Myocyte (in vitro differentiated cells): ENCODE results near the gene TNNT2. TPM values are rescaled to one million over a fixed set of nuclear protein-coding genes. Genes with fewer than 3 reads are reported as not detected.

Experiments
- DNase-seq: peaks from one replicate; pipeline ENCODE4 v3.0.0-alpha.2; 2012; ENCODE audit warnings: low read depth
- total RNA-seq: library from RNA; depleted of rRNA; stranded (reverse); fragments of >200 nt; gene quantifications from 2 replicates; pipeline ENCODE4 v1.2.3, GENCODE V29; 2014

TNNT2 gene
- total RNA-seq, 1 donor from 2014 or later, result 3,022 TPM

DNA sequence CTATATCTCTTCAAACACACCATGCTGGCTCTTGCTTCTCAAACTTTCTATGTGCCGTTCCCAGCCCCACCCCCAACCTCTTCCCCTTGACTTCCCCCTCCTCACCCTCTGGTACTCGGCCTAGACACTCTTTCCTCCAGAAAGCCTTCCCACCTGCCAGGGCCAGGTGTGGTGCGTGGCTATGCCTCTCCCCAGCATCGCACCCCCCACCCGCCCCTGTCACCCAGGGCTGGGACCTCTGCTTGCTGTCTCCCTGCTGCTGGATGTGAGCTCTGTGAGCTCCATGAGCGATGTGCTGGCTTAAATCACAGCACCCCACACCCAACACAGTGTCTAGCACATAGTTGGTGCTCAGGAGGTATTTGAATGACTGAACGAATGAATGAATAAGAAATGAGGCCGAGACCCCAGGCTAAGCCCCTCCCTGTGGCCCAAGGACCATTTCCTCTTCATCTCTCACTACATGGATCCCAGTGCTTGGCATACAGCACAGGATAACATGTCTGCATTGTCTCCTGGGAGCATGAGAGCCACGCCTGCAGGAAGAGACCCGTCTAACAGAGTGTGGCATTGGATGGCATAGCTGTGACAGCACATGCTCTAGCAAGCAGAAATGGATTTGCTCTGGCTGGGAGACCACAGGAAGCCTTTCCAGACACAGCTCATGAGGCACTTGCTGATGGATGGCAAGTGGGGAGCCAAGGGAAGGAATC is 19.7 kb downstream of the TNNT2 start:
- DNase-seq, result peak; percentile 69

DNA sequence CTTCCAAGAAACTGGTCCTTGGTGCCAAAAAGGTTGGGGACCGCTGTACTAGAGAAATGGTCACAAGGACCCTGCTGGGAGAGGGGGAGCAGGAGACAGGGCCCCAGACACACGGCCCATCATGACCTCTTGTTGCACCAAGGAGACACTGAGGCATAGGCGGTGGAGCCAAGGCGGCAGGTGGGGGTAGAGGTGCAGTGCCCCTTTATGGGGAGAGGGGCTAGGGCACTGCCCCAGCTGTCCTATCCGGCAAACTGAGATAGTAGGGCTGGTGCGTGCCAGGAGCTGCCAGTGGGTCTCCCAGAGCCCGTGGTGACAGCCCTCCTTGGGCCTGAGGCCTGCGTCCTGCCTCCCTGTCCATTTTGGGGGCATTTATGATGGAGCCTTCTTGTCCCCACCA is 20.3 kb downstream of the TNNT2 start:
- DNase-seq, result no peak

DNA sequence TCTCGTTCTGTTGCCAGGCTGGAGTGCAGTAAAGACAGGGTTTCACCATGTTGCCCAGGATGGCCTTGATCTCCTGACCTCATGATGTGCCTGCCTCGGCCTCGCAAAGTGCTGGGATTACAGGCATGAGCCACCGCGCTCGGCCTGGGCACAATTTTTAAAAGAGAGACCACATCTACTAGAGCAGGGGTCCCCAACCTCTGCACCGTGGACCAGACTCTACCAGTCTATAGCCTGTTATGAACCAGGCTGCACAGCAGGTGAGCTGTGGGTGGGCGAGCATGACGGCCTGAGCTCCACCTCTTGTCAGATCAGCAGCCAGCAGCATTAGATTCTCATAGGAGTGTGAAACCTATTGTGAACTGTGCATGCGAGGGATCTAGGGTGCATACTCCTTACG is 20.8 kb downstream of the TNNT2 start:
- peak; percentile 69 for DNase-seq

DNA sequence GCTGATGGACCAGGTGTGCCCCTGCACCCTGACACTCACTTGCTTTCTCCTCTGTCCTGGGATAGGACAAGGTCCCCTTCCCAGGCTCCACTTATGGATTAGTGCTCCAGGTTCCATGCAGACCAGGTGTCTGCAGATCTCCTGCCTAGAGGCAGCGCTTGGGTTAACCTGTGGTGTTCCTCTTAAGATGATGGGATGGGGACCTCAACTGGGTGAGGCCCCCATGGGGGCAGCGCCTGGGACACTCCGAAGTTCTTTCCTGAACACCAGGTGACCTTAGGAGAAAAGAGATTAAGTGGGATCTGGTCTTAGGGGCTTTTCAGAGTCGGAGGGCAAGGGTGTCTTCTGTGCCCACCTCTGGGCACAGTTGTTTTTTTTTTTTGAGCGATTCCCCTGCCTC is 21.2 kb downstream of the TNNT2 start:
- DNase-seq, result peak; percentile 47

DNA sequence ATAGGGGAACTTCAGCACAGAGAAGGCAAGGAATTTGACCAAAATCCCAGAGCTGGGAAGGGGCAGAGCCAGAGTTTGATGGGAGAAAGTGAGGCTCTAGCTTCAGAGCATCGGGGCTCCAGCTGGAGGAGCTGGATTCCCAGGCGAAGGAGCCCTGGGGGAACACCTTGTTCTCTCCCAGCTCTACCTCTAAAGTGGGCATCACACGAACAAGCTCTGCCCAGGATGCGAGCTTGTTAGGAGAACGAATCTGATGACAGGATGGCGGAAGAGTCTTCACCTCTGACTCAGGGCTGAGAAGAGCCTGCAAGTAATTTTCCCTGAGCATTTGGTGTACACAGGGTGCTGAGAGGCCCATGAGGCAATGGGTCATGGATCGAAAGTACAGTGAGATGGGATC is 22.0 kb downstream of the TNNT2 start:
- peak; percentile 23 for DNase-seq

DNA sequence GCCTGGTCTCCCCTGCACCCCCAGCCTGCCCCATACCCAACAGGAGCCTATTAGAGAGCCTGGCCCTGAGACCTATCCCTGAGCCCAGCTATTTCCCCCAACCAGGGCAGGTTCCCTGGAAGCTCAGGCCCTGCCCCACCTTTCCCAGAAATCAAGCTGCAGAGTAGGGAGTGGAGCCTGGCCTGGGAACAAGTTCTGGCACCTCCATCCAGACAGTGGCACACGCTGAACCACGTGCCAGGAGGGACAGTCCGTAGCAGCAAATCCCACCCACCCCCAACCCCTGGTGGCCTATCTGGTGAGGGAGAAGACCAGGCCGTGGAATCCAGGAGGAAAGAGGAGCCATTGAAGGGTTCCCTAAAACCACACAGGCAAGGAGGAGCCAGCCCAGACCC is 22.6 kb downstream of the TNNT2 start:
- DNase-seq, result peak; percentile 34

DNA sequence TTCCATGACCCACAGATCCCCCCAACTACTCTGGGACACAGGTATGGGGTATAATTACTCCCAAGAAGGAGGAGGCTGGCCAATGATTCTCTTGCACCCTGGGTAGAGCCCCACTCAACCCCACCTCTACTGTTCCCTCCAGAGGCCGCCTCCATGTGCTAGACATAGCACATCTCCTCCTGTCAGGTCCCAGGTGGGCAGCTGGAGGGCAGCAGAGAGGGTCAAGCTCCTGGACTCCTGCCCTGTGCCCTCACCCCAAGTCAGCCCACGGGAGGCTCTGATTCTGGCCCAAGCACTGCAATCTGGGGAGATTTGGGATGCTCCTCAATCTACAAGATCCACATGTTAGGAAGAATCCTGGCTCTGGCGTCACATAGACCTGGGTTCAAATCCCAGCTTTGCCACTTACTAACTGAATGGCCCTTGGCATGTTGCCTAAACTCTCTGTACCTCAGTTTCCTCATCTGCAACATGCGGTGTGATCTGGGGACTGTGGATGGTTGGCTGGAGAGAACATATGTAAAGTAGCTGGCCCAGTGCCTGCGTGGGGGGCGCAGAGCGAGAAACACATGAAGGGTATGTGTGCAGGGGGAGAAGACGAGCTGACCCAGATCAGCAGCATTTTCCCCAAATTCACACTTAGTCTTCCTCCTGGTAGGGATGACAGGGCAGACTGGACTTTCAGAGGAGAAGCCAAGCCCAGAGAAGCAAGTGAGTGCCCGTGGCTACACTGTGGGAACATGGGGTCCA is 23.2 kb downstream of the TNNT2 start:
- peak; percentile 8 for DNase-seq

DNA sequence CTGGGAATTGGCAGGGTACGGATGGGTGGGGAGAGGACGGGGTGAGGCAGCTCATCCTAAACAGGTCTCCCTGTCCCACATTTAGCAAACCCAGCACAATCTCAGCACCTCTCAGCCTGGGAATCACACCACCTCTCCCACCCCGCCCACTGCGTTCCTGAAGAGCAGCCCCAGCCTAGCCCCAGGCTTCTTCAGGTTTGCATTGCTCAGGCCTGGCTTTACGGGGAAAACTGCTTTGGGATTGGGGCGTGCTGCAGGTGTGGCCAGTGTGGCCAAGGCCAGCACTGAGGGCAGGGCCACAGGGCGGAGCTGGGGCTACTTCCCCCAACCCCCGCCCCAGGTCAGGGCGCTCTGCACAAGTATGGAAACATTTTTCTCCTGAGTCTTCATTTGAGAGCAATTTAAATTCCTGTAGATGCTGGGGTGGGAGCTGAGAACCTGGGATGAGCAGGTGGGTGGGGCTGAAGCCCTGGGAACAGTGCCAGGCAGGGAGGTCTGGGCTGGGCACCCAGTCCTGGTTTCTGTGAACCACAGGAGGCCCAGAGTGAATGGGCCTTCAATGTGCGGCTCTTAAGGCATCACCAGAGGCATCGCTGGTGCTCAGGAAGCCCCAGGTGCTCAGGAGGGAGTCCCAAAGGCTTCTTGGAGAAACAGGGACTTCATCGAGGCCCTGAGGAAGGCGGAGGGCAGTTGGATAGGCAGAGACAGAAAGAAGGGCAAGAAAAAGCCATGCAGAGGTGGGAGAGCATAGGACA is 24.1 kb downstream of the TNNT2 start:
- DNase-seq, result no peak

DNA sequence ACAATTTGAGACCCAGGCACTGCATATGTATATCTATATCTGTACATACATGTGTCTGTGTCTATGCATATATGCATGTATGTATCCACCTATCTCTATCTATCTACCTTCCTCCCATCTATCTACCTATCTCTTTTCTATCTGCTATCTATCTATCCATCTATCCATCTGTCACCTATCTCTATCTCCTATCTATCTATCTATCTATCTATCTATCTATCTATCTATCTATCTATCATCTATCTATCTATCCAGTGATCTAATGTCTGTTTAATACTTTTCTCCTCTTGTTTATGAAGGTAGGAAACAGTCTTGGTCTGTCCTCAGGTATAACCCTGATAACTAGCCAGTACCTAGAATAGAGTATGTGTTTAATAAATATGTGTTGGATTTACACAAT is 25.9 kb downstream of the TNNT2 start:
- DNase-seq, result no peak

DNA sequence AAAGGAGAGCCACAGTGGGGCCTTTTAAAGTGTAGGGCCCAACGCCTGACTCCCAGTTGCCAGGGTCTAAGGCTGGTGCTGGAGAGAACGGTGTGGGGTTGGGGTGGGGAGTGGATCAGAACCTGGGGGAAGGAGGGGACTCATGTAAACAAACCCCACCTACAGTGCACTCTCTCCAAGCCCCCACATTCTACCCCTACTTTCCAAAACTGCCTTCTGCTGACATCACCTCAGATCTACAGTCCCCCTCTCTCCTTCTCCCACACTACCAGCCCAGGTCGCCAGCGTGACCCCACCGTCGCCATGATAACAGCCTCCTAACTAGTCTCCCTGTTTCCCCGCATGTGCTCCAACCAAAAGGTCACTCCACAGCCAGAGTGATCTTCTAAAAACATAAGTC is 26.6 kb downstream of the TNNT2 start:
- DNase-seq, result no peak

DNA sequence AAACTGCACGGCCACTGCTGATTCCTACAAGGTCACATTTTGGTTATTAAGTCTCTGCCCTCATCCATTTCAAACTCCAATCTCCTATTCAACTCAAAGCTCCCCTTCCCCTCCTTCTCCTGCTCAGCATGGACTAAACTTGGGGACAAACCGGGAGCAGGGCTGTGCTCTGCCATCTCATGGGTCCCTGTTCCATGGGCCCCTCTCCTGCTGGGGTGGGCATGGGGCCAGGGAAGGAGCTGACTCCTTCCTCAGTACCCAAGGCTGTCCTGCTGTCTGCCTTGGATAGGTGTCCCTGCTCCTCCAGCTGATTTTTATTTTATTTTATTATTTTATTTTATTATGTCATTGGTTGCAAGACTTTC is 27.1 kb downstream of the TNNT2 start:
- no peak for DNase-seq

DNA sequence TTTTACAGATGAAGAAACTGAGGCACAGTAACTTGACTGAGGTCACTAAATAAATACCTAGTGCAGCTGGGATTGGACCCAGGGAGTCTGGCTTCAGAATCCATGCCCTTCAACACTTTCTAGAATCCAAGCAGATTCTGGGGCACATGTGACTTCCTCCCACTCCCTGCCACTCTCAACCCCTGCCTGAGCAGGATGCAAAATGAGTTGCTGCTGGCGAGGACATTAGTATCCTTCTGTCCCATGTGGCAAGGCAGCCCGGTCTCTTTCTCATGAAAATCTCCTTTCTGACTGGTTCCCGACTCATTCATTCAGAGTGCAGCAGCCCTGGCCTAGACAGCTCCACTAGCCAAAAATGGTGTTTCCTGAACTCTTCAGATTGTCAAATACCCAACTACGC is 28.4 kb downstream of the TNNT2 start:
- no peak for DNase-seq

DNA sequence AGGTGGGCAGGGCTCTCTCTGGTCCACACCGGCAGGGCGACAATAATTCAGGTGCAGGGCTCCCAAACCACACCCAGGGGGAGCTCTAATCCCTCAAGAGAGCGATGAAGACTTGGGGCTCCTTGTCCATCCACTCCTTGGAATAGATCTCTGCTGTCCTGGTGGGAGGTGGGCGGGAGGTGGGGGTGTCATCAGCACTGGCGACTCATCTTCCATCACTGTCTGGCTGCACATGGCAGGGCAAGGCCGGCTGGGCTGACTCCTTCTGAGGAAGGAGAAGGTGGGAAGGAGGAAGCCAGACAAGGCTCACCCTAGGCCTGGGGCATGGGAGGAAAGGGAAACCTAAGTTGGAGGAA is 29.3 kb downstream of the TNNT2 start:
- peak; percentile 84 for DNase-seq

DNA sequence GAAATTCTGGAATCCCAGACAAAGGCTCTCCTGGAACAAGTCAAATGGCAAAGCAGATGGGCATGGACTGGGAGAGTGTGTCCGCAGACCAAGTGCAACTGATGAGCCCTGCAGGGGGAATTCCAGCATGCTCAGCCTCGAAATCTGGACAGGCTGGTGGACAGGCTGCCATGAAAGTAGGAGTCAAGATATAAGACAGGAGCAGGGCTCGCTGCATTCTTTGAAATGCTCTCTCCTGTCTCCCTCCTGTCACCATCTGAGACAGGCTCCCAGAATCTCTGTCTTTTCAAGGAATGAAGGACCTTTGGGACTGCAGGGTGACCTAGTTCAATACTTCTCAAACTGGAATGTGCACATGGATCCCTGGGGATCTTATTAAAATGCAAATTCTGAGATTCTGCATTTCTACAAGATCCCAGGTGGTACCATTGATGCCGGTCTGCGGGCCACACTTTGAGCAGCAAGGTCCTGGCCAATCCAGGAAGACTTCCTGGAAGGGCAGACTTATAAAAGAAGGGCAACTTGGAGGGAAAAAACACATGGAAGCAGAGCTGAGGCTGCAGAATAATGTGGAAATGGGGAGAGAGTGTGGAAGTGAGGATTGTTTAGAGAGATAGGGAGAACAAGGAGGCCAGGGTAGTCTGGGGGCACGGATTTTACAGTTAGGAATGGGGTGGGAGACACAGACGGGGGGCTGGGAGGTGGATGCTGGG is 29.8 kb downstream of the TNNT2 start:
- no peak for DNase-seq

DNA sequence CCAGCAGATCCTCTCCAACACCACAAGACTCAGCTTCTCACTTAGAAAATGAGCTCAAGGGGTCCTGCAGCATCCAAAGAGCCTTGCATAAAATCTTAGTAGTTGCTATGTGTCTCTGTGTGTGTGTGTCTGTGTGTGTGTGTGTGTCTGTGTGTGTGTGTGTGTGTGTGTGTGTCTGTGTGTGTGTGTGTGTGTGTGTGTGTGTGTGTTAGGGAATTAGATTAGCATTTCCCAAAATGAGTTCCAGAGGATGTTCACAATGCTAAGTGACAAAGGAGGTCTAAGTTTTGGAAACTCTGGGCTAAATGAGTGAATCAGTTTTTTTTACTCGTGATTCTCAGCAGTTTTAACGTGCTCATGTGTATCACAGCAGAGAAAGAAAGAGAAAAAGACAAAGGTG is 30.5 kb downstream of the TNNT2 start:
- DNase-seq, result no peak

DNA sequence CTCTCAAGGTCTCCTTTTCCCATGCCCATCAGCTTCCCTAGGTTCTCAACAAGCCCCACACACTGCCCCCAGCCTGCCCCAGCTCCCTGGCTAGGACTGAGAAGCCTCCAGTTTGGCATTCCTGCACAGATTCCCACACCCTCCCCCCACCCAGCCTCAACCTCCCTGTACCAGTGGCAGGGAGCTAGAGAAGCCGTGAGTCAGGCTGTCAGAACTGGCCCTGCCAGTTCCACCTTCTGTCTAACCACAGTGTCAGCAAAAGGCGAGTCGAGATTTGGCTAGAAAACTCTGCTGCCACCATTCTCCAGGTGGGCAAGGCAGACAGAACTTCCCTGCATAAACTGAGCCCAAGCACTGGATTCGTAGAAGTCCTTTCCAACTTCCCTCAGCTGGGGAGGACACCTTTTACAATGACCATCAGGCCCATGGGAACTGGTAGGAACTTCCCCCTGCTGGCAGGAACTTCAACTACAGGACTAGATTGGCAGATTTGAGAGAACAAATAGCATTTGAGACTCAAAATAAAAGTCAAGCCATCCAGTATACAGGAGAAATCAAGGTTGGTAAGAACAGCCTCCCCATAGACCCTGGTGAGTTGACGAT is 31.0 kb downstream of the TNNT2 start:
- peak; percentile 80 for DNase-seq

DNA sequence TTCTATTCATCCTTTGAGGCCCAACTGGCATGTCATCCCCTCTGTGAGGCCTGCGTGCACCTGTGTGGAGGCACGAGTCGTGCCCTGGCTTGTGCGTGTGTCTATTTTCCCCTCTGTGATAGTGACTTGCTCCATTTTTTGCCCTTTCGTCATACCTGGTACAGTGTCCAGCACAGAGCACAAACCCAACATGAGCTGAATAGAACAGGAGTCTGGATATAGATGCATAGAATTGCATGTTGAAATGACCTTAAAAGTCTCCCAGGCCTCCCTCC is 32.5 kb downstream of the TNNT2 start:
- DNase-seq, result no peak

DNA sequence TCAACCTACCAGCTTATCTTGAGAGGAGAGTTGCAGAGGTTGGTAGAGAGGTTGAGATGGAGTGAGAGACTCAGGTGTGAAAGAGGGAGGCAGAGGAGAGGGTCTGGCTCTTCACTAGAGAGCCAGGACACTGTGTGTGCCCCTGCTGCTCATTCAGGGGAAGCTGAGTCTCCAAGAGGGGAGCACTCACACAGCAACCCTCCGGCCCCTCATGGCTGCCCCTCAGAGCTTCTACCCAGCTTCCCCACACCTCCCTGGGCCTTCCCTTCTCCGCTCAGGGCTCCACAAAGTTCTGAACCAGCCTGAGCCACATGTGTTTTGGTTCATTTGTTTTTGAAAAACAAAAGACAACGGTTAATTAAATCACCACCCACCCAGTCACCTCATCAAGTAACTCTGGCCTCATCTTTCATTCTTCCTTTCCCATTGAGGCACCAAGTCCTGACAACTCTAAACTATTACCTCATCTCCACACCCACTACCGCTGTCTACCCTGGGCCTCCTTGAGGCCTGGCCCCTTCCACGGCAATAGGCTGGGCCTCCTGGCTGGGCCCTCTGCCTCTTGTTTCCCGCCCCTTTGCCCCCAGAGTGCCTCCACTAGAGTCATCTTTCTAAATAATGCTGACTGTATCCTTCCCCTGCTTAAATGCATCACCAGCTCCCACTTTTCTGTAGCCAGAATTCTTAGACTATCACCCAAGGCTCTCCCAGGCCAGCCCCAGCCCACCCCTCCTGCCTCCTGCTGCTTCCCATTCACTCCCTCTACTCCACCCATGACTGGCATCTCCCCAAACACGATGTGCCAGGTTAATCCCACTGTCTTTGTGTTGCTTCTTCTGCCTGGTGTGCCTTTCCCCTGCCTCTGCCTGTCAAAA is 33.0 kb downstream of the TNNT2 start:
- no peak for DNase-seq

DNA sequence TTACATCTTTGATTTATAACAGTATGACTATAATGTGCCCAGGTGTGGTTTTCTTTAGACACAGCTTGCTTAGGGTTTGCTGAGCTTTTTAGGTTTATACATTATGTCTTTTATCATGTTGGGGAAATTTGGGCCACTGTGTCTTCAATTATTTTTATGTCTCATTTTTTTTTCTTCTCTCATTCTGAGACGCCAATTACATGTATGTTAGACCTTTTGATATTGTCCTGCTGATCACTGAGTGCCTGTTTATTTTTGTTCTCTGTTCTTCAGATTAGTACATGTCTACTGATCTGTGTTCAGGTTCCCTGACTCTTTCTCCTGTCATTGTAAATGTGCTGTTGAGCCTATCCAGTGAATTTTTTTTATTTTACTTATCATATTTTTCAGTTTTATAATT is 36.1 kb downstream of the TNNT2 start:
- DNase-seq, result no peak

DNA sequence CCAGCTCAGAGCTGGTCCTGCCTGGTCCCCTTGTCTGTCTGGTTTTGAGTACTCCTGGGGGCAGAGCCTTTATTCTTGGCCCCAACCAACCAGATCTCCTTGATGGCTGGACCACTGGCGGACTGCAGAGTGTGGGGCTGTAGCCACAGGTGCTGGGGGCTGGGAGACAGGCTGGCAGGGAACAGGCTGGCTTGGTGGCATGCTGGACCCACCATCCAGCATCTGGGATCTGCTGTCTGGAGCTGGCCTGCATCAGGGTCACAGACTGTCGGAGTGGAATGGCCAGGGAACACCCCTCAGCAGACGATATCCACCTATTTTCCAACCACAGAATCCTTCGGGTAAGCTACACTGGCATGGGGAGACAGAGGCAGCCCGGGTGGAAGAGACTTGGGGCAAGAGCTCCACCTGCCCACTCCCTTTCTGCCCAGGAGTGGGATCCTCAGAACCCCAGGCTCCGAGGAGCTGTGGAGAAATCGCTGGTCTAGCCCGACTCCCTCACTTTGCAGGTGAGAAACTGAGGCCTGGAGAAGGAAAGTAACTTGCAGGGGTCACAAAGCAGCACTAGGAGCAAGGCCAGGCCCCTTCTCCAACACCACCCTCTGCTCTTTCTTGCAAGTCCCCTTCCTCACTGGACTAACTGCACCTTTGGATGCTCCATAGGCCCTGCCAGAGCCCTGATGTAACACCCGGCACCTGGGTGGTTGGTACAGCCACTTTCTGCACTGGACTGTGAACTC is 40.6 kb downstream of the TNNT2 start:
- DNase-seq, result no peak
